HG03159 (cell line): ENCODE measurements around the gene KLHDC9.
A peak's percentile ranks its signal among the peaks of the same experiment; 100 is the strongest.

Experiments
- ATAC-seq: cut with Tn5 transposase; IDR thresholded peaks from one replicate; pipeline ENCODE4 v1.9.1; 2021; ENCODE audit warnings: mild to moderate bottlenecking, moderate library complexity; ENCODE audit not compliant: unreplicated experiment

The KLHDC9 gene

DNA sequence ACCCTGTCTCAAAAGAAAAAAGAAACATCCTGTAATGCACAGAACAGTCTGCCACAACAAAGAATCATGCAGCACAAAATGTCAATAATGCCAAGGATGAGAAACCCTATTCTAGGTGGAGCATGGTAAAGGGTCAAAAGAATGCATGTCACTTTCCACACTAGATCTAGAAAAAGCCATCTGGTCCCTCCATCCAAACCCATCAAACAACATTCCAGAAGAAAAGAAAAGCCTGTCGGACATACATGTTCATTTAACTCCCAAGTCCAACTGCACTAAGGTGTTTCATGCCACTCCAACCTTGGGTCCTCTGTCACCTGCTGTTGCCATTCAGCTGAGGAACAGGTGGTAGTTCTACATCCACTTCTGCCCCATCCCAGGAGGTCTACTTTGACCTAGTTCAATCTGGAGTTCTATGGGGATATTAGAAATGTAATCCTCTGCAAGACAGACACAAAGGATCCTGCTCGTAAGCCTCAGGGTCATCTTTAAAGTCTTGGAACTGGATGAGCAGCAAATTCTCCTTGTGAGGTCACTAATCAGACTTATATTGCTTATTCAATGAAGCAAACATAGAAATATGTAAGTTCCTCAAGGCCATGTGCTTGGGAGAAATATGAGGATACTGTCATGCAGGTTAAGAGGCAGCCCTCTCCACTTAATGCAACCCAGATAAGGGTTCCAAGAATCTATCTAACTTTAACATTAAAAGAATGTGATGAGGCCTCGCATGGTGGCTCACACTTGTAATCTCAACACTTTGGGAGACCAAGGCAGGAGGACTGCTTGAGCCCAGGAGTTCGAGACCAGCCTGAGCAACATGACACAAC lies 30.6 kb downstream of the KLHDC9 start:
- ATAC-seq = no peak

DNA sequence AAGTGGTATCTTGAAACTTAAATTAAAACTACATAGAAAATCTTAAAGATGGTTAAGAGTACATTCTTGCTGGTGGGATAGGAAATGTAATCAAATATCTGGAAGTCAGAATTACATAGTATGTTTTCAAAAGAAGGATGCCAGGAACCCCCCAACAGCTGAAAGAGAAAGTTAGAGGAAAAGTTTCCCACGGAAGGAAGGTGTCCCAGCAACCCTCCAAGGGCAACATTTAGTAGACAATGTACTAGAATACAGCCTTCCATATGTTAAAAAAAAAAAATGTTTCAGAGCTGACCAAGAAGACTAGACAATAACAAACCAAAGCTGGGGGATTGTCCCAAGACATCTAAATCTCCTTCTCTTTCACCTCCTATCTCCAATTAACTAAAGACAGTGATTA lies 32.1 kb downstream of the KLHDC9 start:
- ATAC-seq = no peak

DNA sequence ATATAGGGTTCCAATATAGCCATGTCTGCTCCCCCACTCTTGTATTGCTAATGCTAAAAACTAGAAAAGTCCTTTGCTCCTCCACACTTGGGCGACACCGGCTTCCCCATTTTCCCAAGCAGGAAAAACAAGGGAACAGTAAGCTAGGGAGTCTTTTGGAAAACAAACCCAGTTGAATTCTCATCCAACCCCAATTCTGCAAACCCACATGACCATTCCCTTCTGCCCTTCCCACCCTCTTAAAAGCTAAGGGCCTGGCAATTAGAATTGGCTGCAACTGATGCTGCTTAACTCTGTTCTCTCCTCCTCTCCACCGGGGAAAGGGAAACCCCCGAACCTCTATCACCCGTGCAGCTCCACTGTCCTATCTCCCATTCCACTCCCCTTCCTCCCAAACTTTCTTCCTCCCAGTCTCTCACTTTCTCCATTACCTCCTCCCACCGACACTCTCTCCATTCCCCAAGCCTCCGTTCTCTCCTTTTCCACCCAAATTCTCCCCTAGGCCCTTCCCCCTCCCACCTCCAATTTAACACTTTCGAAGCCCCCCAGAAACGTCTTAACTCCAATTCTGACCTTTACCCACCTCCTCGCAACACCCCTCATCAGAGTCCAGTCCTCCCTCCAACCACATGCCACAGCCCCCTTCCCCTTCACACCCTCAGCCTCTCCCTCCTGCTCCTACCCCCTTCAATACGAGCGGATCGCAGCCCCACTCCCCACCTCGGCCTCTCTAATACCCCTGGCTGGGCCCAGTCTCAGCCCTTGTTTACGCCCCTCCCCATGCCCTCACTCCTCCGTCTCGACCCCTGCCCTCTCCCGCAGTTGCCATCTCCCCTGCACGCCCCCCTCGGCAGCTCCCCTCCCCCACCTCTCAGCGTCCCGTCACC lies 33.6 kb downstream of the KLHDC9 start:
- no peak for ATAC-seq

GRCh38 chr1:161132410-161133219 lies 34.5 kb downstream of the KLHDC9 start, which contains the start of gene DEDD:
Gene DEDD, minus strand, starts transcription at chr1:161132667. Its CDS starts 8,205 bp downstream, at chr1:161124462.
- peak; percentile 91 for ATAC-seq

DNA sequence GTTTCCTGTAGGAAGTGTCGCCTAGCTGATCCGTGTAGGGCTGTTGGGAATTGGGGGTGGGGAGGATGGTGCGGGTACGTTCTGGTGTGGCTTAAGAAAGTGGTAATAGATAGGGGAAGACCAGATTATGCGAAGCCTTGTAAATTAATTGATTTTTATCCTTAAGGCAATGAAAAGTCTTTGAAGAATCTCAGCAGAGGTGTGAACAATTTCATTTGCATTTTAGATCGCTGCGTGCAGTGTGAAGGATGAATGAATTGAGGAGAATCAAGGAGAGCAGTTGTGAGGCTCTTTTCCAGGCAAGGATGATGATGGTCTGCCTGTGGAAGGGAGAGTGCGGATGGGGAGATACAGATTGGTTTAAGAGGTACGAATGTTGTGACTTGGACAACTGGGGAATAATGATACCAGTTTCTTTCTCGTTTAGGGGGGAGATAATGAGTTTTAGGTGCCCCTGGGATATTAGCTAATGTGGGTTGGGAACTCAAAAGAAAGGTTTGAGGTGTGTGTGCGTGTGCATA lies 35.1 kb downstream of the KLHDC9 start:
- ATAC-seq = peak; percentile 5

DNA sequence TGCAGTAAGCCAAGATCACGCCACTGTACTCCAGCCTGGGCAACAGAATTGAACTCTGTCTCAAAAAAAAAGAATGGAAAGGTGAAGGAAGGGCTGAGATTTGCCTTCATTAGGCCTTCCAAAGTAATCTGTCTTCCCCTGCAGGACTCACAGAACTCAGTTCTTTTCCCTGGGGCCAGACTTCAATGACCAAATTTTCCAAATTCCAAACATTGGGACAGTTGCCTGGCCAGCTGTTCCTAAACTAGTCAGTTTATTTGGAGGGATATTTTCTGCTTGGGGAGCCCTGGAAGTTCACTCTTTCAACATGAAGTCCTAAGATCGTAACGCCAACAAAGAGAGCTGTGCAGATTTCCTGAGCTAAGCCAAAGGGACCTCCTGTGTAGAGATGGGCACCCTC lies 39.7 kb downstream of the KLHDC9 start:
- ATAC-seq = no peak

DNA sequence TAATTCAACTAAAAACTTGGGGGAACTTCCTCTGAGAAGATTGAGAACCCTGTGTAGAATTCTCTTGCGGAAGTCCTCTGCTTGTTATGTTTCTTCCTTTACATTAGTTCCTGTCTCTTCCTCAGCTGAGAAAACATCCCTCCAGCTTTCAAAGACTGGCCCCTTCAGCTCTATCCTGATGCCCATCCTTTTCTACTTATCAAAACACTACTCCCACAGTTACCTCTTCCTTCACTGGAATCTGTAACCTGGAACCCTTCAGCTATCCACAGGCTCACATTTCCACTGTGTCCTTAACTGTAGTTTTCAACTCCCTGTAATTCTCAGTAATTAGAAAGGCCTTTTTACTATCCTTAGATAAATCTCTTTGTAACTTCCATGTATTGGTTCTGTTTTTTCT lies 40.3 kb downstream of the KLHDC9 start:
- ATAC-seq = no peak

- no peak for ATAC-seq
Measured at GRCh38 chr1:161139766-161140165, 41.6 kb downstream of the KLHDC9 start.

DNA sequence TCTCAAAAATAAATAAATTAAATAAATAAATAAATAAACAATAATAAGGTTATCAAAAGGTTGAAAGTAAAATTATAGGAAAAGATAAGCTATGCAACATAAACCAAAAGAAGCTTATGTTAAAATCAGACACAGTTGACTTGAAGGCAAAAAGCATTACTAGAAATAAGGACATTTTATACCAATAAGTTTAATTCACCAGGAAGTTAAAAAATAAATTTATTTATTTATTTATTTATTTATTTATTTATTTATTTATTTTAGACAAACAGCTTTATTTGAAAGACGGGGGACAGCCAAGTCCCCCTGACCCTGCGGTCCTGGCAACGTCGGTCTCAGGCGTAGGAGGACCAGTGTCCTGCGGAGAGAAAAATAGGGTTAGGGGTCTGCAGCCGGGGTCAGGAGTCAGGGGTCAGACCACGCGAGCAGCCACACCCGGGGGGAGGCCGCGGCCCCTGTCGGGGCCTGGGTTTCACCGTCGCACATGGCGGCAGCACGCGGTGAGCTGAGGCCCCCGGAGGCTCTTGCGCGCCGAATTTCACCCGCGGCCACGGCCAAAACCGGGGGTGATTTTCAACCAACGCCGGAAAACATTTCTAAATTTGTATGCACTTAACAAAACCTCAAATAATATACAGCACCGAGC lies 42.7 kb downstream of the KLHDC9 start:
- ATAC-seq = no peak

GRCh38 chr1:161145832-161146231 lies 47.7 kb downstream of the KLHDC9 start:
- no peak for ATAC-seq
